Neural cell (in vitro differentiated cells): ENCODE results near the gene CABCOCO1. TPM values are rescaled to one million over a fixed set of nuclear protein-coding genes. Genes with fewer than 3 reads are reported as not detected.

ENCODE experiments used
- H2AFZ ChIP-seq: fragments of 200-600, 300-800 bp; sonication (generic), shearing (Covaris generic); 2 replicates; pipeline ENCODE4 v1.6.0; 2014; ENCODE audit warnings: low read depth, mild to moderate bottlenecking, antibody characterized with exemption, low read length, moderate library complexity
- H3F3A ChIP-seq: fragments of 200-600 bp; shearing (Covaris generic); 2 replicates; pipeline ENCODE4 v1.6.1; 2016; ENCODE audit warnings: mild to moderate bottlenecking, moderate library complexity, mixed read lengths, antibody characterized with exemption, low read length; ENCODE audit not compliant: insufficient read depth, poor library complexity, severe bottlenecking
- H3K27ac ChIP-seq: fragments of 200-600, 300-800 bp; sonication (generic), shearing (Covaris generic); 2 replicates; pipeline ENCODE4 v1.5.1; 2014; ENCODE audit warnings: mild to moderate bottlenecking, low read length, moderate library complexity
- H3K27me3 ChIP-seq: fragments of 300-800, 200-600 bp; sonication (generic), shearing (Covaris generic); 2 replicates; pipeline ENCODE4 v1.6.0; 2014; ENCODE audit warnings: mild to moderate bottlenecking, low read depth, low read length, moderate library complexity; ENCODE audit not compliant: insufficient read depth
- H3K36me3 ChIP-seq: fragments of 300-800, 200-600 bp; sonication (generic), shearing (Covaris generic); 2 replicates; pipeline ENCODE4 v1.5.1; 2014; ENCODE audit warnings: mild to moderate bottlenecking, antibody characterized with exemption, low read length, moderate library complexity; ENCODE audit not compliant: insufficient read depth
- H3K4me2 ChIP-seq: fragments of 300-800, 200-600 bp; sonication (generic), shearing (Covaris generic); 2 replicates; pipeline ENCODE4 v1.6.0; 2014; ENCODE audit warnings: mild to moderate bottlenecking, low read length
- H3K4me3 ChIP-seq: fragments of 300-800, 200-600 bp; sonication (generic), shearing (Covaris generic); 2 replicates; pipeline ENCODE4 v1.5.1; 2014; ENCODE audit warnings: mild to moderate bottlenecking, low read length, moderate library complexity
- H3K79me2 ChIP-seq: fragments of 200-600 bp; shearing (Covaris generic); replicated peaks from 2 replicates; pipeline ENCODE4 v1.6.0; 2014; ENCODE audit warnings: mild to moderate bottlenecking, low read length, moderate library complexity; ENCODE audit not compliant: insufficient read depth
- H3K9ac ChIP-seq: fragments of 300-800, 200-600 bp; sonication (generic), shearing (Covaris generic); 2 replicates; pipeline ENCODE4 v1.6.1; 2016; ENCODE audit warnings: mild to moderate bottlenecking, low read length, mixed read lengths
- H3K9me2 ChIP-seq: fragments of 200-600 bp; shearing (Covaris generic); 2 replicates; pipeline ENCODE4 v1.6.1; 2016; ENCODE audit warnings: mild to moderate bottlenecking, low read length, mixed read lengths; ENCODE audit not compliant: insufficient read depth
- H3K9me3 ChIP-seq: fragments of 200-600, 300-800 bp; sonication (generic), shearing (Covaris generic); 2 replicates; pipeline ENCODE4 v1.6.1; 2016; ENCODE audit warnings: mild to moderate bottlenecking, mixed run types, low read length, moderate library complexity, mixed read lengths
- H4K20me1 ChIP-seq: fragments of 200-600 bp; shearing (Covaris generic); 2 replicates; pipeline ENCODE4 v1.6.1; 2016; ENCODE audit warnings: mild to moderate bottlenecking, mixed run types; ENCODE audit not compliant: insufficient read depth
- CTCF ChIP-seq: fragments of 450-650 bp; IDR thresholded peaks from 2 replicates; pipeline ENCODE4 v1.5.1; 2014; ENCODE audit warnings: antibody characterized with exemption, mild to moderate bottlenecking, moderate library complexity; ENCODE audit not compliant: poor library complexity, severe bottlenecking
- EP300 ChIP-seq: fragments of 450-650 bp; conservative IDR thresholded peaks from 2 replicates; pipeline ENCODE4 v1.6.1; 2014; ENCODE audit warnings: antibody characterized with exemption, mild to moderate bottlenecking, moderate library complexity; ENCODE audit not compliant: poor library complexity, severe bottlenecking
- EZH2 ChIP-seq: fragments of 200-600, 300-800 bp; shearing (Covaris generic), sonication (generic); IDR thresholded peaks from 2 replicates; pipeline ENCODE4 v1.6.1; 2014; ENCODE audit warnings: antibody characterized with exemption, low read length, borderline replicate concordance, mild to moderate bottlenecking; ENCODE audit not compliant: insufficient read depth, poor library complexity, severe bottlenecking
- MXI1 ChIP-seq: fragments of 450-650 bp; conservative IDR thresholded peaks from 2 replicates; pipeline ENCODE4 v1.6.1; 2014; ENCODE audit warnings: antibody characterized with exemption, mild to moderate bottlenecking; ENCODE audit not compliant: poor library complexity, severe bottlenecking
- POLR2AphosphoS5 ChIP-seq: IDR thresholded peaks from 2 replicates; pipeline ENCODE4 v1.6.1; 2012
- RAD21 ChIP-seq: fragments of 450-650 bp; conservative IDR thresholded peaks from 2 replicates; pipeline ENCODE4 v1.6.1; 2014; ENCODE audit warnings: antibody characterized with exemption, mild to moderate bottlenecking, moderate library complexity
- SMC3 ChIP-seq: fragments of 450-650 bp; conservative IDR thresholded peaks from 2 replicates; pipeline ENCODE4 v1.6.1; 2014; ENCODE audit warnings: antibody characterized with exemption, mild to moderate bottlenecking, moderate library complexity; ENCODE audit not compliant: poor library complexity
- TAF1 ChIP-seq: IDR thresholded peaks from 2 replicates; pipeline ENCODE4 v1.6.1; 2012; ENCODE audit warnings: low read depth
- polyA plus RNA-seq: library from polyadenylated mRNA; depleted of rRNA; stranded (reverse); fragments of >200 nt; gene quantifications from 2 replicates; pipeline ENCODE4 v1.2.3, GENCODE V29; 2014
- TF ChIP-seq, protein P1 (sequence below): IDR thresholded peaks from 2 replicates; pipeline ENCODE4 v1.6.1; 2012; ENCODE audit warnings: borderline replicate concordance

The CABCOCO1 gene
- polyA plus RNA-seq, 1 donor from 2014 or later = 0.31 TPM

GRCh38 chr10:61629576-61629975, 33.2 kb upstream of the CABCOCO1 start:
- no peaks in the 10 kb centered on the region for H3K9me3 ChIP-seq
- no peak overlapping the region for H3K9ac ChIP-seq
- H3F3A ChIP-seq = no peaks in the 10 kb centered on the region
- TF ChIP-seq SMC3 (no peak), POLR2AphosphoS5 (no peak), RAD21 (no peak), TAF1 (no peak), MXI1 (no peak), CTCF (no peak), EP300 (no peak)
- TF ChIP-seq, protein P1, sequence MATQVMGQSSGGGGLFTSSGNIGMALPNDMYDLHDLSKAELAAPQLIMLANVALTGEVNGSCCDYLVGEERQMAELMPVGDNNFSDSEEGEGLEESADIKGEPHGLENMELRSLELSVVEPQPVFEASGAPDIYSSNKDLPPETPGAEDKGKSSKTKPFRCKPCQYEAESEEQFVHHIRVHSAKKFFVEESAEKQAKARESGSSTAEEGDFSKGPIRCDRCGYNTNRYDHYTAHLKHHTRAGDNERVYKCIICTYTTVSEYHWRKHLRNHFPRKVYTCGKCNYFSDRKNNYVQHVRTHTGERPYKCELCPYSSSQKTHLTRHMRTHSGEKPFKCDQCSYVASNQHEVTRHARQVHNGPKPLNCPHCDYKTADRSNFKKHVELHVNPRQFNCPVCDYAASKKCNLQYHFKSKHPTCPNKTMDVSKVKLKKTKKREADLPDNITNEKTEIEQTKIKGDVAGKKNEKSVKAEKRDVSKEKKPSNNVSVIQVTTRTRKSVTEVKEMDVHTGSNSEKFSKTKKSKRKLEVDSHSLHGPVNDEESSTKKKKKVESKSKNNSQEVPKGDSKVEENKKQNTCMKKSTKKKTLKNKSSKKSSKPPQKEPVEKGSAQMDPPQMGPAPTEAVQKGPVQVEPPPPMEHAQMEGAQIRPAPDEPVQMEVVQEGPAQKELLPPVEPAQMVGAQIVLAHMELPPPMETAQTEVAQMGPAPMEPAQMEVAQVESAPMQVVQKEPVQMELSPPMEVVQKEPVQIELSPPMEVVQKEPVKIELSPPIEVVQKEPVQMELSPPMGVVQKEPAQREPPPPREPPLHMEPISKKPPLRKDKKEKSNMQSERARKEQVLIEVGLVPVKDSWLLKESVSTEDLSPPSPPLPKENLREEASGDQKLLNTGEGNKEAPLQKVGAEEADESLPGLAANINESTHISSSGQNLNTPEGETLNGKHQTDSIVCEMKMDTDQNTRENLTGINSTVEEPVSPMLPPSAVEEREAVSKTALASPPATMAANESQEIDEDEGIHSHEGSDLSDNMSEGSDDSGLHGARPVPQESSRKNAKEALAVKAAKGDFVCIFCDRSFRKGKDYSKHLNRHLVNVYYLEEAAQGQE = no peak
- no peak overlapping the region for H3K27ac ChIP-seq
- H2AFZ ChIP-seq = no peak overlapping the region
- no peaks in the 10 kb centered on the region for H3K27me3 ChIP-seq
- H3K4me3 ChIP-seq = no peak overlapping the region
- no peaks in the 10 kb centered on the region for H3K9me2 ChIP-seq
- H3K4me2 ChIP-seq = no peak overlapping the region
- H3K79me2 ChIP-seq = no peaks in the 10 kb centered on the region
- H3K36me3 ChIP-seq = no peaks in the 10 kb centered on the region
- H4K20me1 ChIP-seq = no peaks in the 10 kb centered on the region

DNA sequence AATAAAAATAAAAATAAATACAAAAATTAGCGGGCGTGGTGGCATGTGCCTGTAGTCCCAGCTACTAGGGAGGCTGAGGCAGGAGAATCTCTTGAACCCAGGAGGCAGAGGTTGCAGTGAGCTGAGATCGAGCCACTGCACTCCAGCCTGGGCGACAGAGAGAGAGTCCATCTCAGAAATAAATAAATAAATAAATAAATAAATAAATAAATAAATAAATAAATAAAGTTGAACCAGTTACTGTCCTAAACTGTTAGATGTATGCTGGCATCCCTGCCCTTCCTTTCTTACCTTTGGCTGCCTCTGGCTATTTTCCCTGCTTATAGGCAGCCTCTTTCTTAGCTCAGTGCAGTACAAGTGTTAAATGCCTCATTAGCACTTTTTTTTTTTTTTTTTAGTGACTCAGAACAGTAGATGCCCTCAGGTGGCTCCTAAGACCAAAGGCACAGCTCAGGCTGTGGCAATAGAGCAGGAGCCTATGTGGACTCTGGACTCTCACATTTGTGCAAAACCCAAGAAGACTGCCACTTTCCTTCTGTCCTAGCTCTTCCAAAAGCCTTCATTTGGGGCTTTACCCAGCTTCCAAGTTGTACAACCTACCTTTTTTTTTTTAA, 30.6 kb upstream of the CABCOCO1 start:
- Histone ChIP-seq H3K9ac (no peak overlapping the region), H2AFZ (no peak overlapping the region)

More for the DNA sequence above, 30.6 kb upstream of the CABCOCO1 start:
- Histone ChIP-seq H3K36me3 (no peaks in the 10 kb centered on the region), H3K27me3 (no peaks in the 10 kb centered on the region), H3K4me3 (no peak overlapping the region), H3K27ac (no peak overlapping the region), H3K9me3 (no peaks in the 10 kb centered on the region), H3K79me2 (no peaks in the 10 kb centered on the region), H4K20me1 (no peaks in the 10 kb centered on the region), H3F3A (no peaks in the 10 kb centered on the region), H3K9me2 (no peaks in the 10 kb centered on the region), H3K4me2 (no peak overlapping the region)
- no peak for TF ChIP-seq RAD21
- TF ChIP-seq TAF1 = no peak
- TF ChIP-seq POLR2AphosphoS5 = no peak
- TF ChIP-seq EP300 = no peak
- no peak for TF ChIP-seq MXI1
- no peak for TF ChIP-seq SMC3
- no peak for TF ChIP-seq EZH2
- TF ChIP-seq, protein P1 = no peak
- TF ChIP-seq CTCF = no peak
